Measurements from ENCODE around the gene SHC2. TPM values are rescaled to one million over a fixed set of nuclear protein-coding genes. Genes with fewer than 3 reads are reported as not detected.

Gene SHC2
- total and polyA plus RNA-seq, 2 donors (not counting 3 experiments of a cell fraction or from before 2014, with no cell fraction given), result 7.5 to 11.8 TPM

DNA sequence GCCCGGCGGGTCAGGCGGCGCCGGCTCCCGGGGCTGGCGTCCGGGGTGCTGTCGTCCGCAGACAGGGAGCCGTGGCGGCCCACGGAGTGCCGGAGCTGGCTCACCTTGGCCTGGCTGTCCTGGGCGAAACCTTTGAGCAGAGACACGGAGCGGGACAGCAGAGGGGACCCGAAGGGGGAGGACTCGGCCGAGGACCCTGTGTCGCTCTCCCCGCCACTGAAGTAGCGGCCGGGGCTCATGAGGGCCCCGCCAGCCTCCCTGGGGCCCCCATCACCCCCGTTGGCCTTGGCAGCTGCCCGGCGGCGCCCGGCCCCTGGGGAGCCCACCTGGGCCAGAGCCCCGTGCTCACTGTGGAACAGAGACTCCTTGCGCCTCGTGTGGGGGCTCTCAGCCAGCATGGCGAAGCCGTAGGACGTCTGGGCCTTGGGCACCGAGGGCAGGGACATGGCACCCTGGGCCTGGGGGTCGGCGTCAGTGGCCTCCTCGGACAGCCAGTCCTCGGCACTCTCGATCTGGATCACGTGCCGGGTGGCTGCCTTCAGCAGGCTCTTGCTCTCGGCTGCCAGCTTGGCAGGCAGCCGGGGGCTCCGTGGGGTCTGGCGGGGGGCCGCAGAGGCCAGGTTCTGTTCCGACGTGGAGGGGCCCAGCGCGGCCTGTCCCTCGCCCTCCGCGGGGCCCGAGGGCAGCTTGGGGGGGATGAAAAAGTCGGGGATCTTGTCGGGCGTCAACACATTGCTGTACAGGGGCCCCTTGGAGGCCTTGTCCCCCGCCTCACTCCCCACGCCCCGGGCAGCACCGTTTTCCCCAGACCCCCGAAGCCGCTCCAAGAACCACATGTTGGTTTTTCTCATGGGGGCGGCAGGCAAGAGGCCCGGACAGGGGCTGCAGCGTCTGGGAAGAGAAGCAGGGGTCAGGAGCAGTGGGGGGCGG lies 53.1 kb downstream of the SHC2 start:
- Histone ChIP-seq H3K79me2 (ENCODE audit: control insufficient read depth, insufficient read depth, low read length) (no peaks in the 10 kb centered on the region), H3K4me3 (replicated peaks in 1 of 3; ENCODE audit: insufficient read depth in 1 of 3, low read depth in 1 of 3, low read length in 3 of 3) (no peak overlapping the region), H2AFZ (ENCODE audit: low read depth, low read length) (no peak overlapping the region), H3K9ac (replicated peaks; ENCODE audit: extremely low read depth, insufficient read depth, low read length) (no peak overlapping the region), H3K4me2 (ENCODE audit: insufficient read depth, low read length) (no peak overlapping the region), H3K4me1 (ENCODE audit: control insufficient read depth, extremely low read depth, insufficient read depth, low read length) (peaks cover 3% of the 10 kb centered on the region), H3K36me3 (ENCODE audit: control insufficient read depth in 2 of 2, extremely low read depth in 1 of 2, insufficient read depth in 2 of 2, low read length in 2 of 2) (no peaks in the 10 kb centered on the region), H4K20me1 (replicated peaks; ENCODE audit: control insufficient read depth, extremely low read depth, insufficient read depth, low read length) (no peaks in the 10 kb centered on the region), H3K9me3 (replicated peaks; ENCODE audit: control insufficient read depth, insufficient read depth, low read length) (no peaks in the 10 kb centered on the region), H3K27me3 (ENCODE audit: control insufficient read depth in 2 of 2, insufficient read depth in 2 of 2, low read length in 2 of 2) (peaks cover 11 to 14% of the 10 kb centered on the region in 2 experiments), H3K27ac (ENCODE audit: insufficient read depth, low read depth, low read length) (no peak overlapping the region), H3K9me1 (replicated peaks; ENCODE audit: control insufficient read depth, extremely low read depth, insufficient read depth, low read length) (no peaks in the 10 kb centered on the region)
- TF ChIP-seq, protein P1, sequence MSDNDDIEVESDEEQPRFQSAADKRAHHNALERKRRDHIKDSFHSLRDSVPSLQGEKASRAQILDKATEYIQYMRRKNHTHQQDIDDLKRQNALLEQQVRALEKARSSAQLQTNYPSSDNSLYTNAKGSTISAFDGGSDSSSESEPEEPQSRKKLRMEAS (IDR thresholded peaks at IDR 0.05; ENCODE audit: insufficient read depth, insufficient read length), result no peak
- TF ChIP-seq JUN (IDR thresholded peaks at IDR 0.05; ENCODE audit: borderline replicate concordance, insufficient read depth, insufficient read length, low read depth) (no peak), EZH2 (IDR thresholded peaks at IDR 0.05; ENCODE audit: borderline replicate concordance, low read depth, low read length, severe bottlenecking) (no peak)
- dilution Hi-C loops (cut with MboI; ENCODE audit: extremely low pct_ligation_motif_present, low sequenced_read_pairs) (no loop called here), intact Hi-C loops (cut with micrococcal nuclease) (no loop called here)
- POLR2A ChIA-PET, result no interaction called here
- BruUV-seq (replicated peaks), result no TSS peak
- FAIRE-seq (no peak), DNase-seq (ENCODE audit: low read depth, low spot score) (no peak)
- CTCF ChIA-PET, result no interaction called here

DNA sequence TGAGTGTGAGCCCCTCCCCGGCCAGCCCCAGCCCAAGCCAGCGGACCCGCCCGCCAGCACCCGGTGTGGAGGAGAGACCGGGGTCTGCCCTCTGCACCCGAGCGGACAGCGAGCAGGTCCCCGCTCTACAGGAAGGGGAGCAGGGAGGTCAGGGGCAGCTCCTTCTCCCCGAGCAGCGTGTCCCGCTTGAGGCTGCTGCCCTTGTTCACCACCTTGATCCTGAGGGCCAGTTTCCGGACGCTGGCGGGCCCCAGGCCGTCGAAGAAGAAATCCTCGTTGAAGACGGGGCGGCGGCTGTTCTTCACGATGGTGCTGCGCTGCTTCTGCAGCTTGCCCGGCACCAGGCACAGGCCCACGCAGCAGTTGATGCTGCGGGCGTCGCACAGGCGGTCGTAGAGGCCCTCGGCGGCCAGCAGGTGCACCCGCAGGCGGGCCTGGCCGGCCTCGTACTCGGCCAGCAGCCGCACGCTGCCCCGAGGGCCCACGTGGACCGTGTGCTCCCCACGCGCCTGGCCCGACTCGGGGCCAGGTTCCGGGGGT lies 53.8 kb downstream of the SHC2 start:
- H4K20me1 ChIP-seq (replicated peaks; ENCODE audit: control insufficient read depth, extremely low read depth, insufficient read depth, low read length), result no peaks in the 10 kb centered on the region
- POLR2A ChIA-PET, result no interaction called here
- FAIRE-seq (no peak), DNase-seq (ENCODE audit: low read depth, low spot score) (no peak)
- TF ChIP-seq, protein P1 (IDR thresholded peaks at IDR 0.05; ENCODE audit: insufficient read depth, insufficient read length), result no peak
- TF ChIP-seq EZH2 (IDR thresholded peaks at IDR 0.05; ENCODE audit: borderline replicate concordance, low read depth, low read length, severe bottlenecking) (no peak), MYC (IDR thresholded peaks at IDR 0.05; ENCODE audit: low read depth, low read length) (no peak), GATA2 (IDR thresholded peaks at IDR 0.05; ENCODE audit: insufficient read depth, insufficient read length, low read depth, low read length) (no peak), FOS (IDR thresholded peaks at IDR 0.05; ENCODE audit: borderline replicate concordance, insufficient read depth, low read length) (no peak), POLR2A (IDR thresholded peaks at IDR 0.05; ENCODE audit: low read depth, low read length) (no peak), POLR2AphosphoS5 (IDR thresholded peaks at IDR 0.05; ENCODE audit: insufficient read depth, low read depth, low read length) (no peak), JUN (IDR thresholded peaks at IDR 0.05; ENCODE audit: borderline replicate concordance, insufficient read depth, insufficient read length, low read depth) (no peak)
- TF ChIP-seq, protein P2, sequence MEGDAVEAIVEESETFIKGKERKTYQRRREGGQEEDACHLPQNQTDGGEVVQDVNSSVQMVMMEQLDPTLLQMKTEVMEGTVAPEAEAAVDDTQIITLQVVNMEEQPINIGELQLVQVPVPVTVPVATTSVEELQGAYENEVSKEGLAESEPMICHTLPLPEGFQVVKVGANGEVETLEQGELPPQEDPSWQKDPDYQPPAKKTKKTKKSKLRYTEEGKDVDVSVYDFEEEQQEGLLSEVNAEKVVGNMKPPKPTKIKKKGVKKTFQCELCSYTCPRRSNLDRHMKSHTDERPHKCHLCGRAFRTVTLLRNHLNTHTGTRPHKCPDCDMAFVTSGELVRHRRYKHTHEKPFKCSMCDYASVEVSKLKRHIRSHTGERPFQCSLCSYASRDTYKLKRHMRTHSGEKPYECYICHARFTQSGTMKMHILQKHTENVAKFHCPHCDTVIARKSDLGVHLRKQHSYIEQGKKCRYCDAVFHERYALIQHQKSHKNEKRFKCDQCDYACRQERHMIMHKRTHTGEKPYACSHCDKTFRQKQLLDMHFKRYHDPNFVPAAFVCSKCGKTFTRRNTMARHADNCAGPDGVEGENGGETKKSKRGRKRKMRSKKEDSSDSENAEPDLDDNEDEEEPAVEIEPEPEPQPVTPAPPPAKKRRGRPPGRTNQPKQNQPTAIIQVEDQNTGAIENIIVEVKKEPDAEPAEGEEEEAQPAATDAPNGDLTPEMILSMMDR (IDR thresholded peaks at IDR 0.05; ENCODE audit: extremely low read depth in 1 of 2, insufficient read depth in 1 of 2, low read depth in 1 of 2, low read length in 2 of 2), result no peak
- peaks cover 3% of the 10 kb centered on the region for H3K4me1 ChIP-seq (ENCODE audit: control insufficient read depth, extremely low read depth, insufficient read depth, low read length)
- H3K27me3 ChIP-seq (ENCODE audit: control insufficient read depth in 2 of 2, insufficient read depth in 2 of 2, low read length in 2 of 2), result peaks cover 11 to 14% of the 10 kb centered on the region in 2 experiments
- H3K9me3 ChIP-seq (replicated peaks; ENCODE audit: control insufficient read depth, insufficient read depth, low read length), result no peaks in the 10 kb centered on the region
- no peak overlapping the region for H3K27ac ChIP-seq (ENCODE audit: insufficient read depth, low read depth, low read length)
- H3K4me2 ChIP-seq (ENCODE audit: insufficient read depth, low read length), result no peak overlapping the region
- no TSS peak for BruUV-seq (replicated peaks)
- intact Hi-C loops (cut with micrococcal nuclease), result no loop called here
- H2AFZ ChIP-seq (ENCODE audit: low read depth, low read length), result no peak overlapping the region
- no peaks in the 10 kb centered on the region for H3K36me3 ChIP-seq (ENCODE audit: control insufficient read depth in 2 of 2, extremely low read depth in 1 of 2, insufficient read depth in 2 of 2, low read length in 2 of 2)
- dilution Hi-C loops (cut with MboI; ENCODE audit: extremely low pct_ligation_motif_present, low sequenced_read_pairs), result no loop called here
- CTCF ChIA-PET, result no interaction called here
- H3K9me1 ChIP-seq (replicated peaks; ENCODE audit: control insufficient read depth, extremely low read depth, insufficient read depth, low read length), result no peaks in the 10 kb centered on the region
- H3K9ac ChIP-seq (replicated peaks; ENCODE audit: extremely low read depth, insufficient read depth, low read length), result no peak overlapping the region
- H3K4me3 ChIP-seq (replicated peaks in 1 of 3; ENCODE audit: insufficient read depth in 1 of 3, low read depth in 1 of 3, low read length in 3 of 3), result no peak overlapping the region
- no peaks in the 10 kb centered on the region for H3K79me2 ChIP-seq (ENCODE audit: control insufficient read depth, insufficient read depth, low read length)

All from endothelial cell of umbilical vein (primary cell).